ENCODE results near the gene RIPOR1.
"Not testable (repeated sequence)": the region's sequence is repeated elsewhere in the genome, so short reads cannot be mapped to it uniquely, and the experiment has no call there.

RIPOR1 gene

DNA sequence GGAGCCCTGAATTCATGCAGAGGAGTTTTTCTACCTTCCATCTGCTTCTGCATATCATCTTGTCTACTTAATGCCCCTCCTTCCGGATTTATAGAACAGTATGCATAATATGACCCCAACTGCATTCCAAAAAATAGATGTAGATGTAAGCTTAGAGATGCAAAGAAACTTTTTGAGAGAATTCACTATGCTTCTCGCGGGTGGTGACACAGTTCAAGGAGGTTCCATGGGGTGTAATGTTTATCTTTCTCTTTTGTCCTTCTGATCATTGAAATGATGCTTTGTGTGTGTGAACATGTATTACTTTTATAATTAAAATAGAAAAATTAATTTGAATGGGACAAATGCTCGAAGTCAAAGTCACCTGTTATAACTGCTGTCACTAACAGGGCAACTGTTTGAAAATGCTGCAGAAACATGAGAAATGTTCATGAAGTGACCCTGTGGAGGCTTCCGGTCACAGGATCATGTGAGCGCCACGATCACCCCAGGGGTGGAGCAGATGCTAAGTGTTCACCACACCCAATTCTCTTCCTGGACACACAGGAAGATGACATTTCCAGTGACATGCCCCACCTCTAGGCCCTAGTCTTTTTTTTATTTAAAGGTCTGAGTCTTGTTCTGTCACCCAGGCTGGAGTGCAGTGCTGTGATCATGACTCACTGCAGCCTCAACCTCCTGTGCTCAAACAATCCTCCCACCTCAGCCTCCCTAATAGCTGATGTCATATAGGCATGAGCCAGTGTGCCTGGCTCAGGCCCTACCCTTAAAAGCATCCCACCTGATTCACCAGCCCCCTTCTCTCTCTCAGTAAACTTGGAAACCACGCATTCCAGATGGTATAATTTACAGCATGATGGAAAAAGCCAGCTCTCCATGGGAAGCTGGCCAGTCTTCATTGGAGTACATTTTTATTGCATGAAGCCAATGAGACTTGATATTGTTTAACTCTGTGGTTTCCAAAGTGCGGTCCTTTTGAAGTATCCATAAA lies 24.3 kb upstream of the RIPOR1 start:
- Histone ChIP-seq H2BK15ac (ENCODE audit: low read depth, poor library complexity, severe bottlenecking) (no peak overlapping the region), H2AK5ac (ENCODE audit: low read length, severe bottlenecking) (no peak overlapping the region), H3K9me3 (ENCODE audit: control insufficient read depth, low read length) (no peaks in the 10 kb centered on the region), H3K4me1 (ENCODE audit: control insufficient read depth, insufficient read depth, low read depth, low read length) (peaks cover 4% of the 10 kb centered on the region), H3K79me1 (replicated peaks; ENCODE audit: low read length, poor library complexity, severe bottlenecking) (no peaks in the 10 kb centered on the region), H3K36me3 (ENCODE audit: control insufficient read depth in 1 of 2, insufficient read depth in 2 of 2, low read depth in 1 of 2, low read length in 2 of 2) (no peaks in the 10 kb centered on the region), H3K4me2 (ENCODE audit: low read length, poor library complexity, severe bottlenecking) (no peak overlapping the region), H3K4me3 (ENCODE audit: insufficient read depth in 1 of 2, low read depth in 1 of 2, low read length in 2 of 2) (no peak overlapping the region), H3K27ac (ENCODE audit: low read length, poor library complexity, severe bottlenecking) (no peak overlapping the region), H2AFZ (ENCODE audit: low read depth, low read length) (no peak overlapping the region), H3K9ac (ENCODE audit: low read length) (peak overlapping the region; percentile 3), H4K91ac (ENCODE audit: low read length) (no peak overlapping the region), H2BK12ac (ENCODE audit: low read length in 2 of 2) (no peak overlapping the region), H4K8ac (ENCODE audit: low read length) (peak overlapping the region; percentile 31), H2BK5ac (ENCODE audit: low read depth, low read length, poor library complexity, severe bottlenecking) (no peak overlapping the region), H3K27me3 (ENCODE audit: control insufficient read depth in 1 of 2, insufficient read depth in 1 of 2, low read length in 2 of 2) (no peaks in the 10 kb centered on the region), H2BK120ac (ENCODE audit: low read depth, low read length) (no peak overlapping the region), H3K23ac (ENCODE audit: low read length in 2 of 2) (no peak overlapping the region), H3K18ac (ENCODE audit: low read depth in 1 of 2, low read length in 2 of 2) (no peak overlapping the region), H3K4ac (ENCODE audit: low read depth in 1 of 2, low read length in 2 of 2) (no peak overlapping the region), H3K14ac (ENCODE audit: low read length in 2 of 2) (no peak overlapping the region)
- 87% methylated on average over 8 of the region's 9 CpGs for WGBS
- no peak for DNase-seq

DNA sequence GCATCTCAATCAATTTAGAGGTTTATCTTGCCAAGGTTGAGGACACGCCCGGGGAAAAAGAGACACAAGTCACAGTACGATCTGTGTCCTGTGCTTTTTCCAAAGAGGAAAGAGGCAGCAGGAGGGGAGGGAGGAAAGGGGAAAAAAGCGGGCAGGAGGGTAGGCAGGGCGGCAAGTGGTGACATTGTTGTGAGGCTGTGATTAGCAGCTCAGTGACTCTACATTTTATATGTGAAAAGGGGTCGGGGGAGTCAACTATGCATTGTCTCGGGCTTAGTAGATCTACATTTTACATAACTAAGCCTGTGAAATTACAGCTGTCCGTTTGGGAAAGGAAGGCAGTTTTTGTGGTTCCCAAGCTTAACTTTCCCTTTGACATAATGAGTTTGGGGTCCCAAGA lies 22.2 kb upstream of the RIPOR1 start:
- no peak for DNase-seq
- H2AFZ ChIP-seq (ENCODE audit: low read depth, low read length): no peak overlapping the region
- H3K27ac ChIP-seq (ENCODE audit: low read length, poor library complexity, severe bottlenecking): no peak overlapping the region
- no peak overlapping the region for H2BK5ac ChIP-seq (ENCODE audit: low read depth, low read length, poor library complexity, severe bottlenecking)
- peaks cover 4% of the 10 kb centered on the region for H3K4me1 ChIP-seq (ENCODE audit: control insufficient read depth, insufficient read depth, low read depth, low read length)
- H3K27me3 ChIP-seq (ENCODE audit: control insufficient read depth in 1 of 2, insufficient read depth in 1 of 2, low read length in 2 of 2): no peaks in the 10 kb centered on the region
- no peak overlapping the region for H3K18ac ChIP-seq (ENCODE audit: low read depth in 1 of 2, low read length in 2 of 2)
- no peaks in the 10 kb centered on the region for H3K9me3 ChIP-seq (ENCODE audit: control insufficient read depth, low read length)
- H2BK15ac ChIP-seq (ENCODE audit: low read depth, poor library complexity, severe bottlenecking): no peak overlapping the region
- no peak overlapping the region for H3K9ac ChIP-seq (ENCODE audit: low read length)
- H2AK5ac ChIP-seq (ENCODE audit: low read length, severe bottlenecking): no peak overlapping the region
- no peak overlapping the region for H3K14ac ChIP-seq (ENCODE audit: low read length in 2 of 2)
- H3K36me3 ChIP-seq (ENCODE audit: control insufficient read depth in 1 of 2, insufficient read depth in 2 of 2, low read depth in 1 of 2, low read length in 2 of 2): no peaks in the 10 kb centered on the region
- H4K8ac ChIP-seq (ENCODE audit: low read length): no peak overlapping the region
- H4K91ac ChIP-seq (ENCODE audit: low read length): no peak overlapping the region
- H3K79me1 ChIP-seq (replicated peaks; ENCODE audit: low read length, poor library complexity, severe bottlenecking): no peaks in the 10 kb centered on the region
- WGBS: 72% methylated on average over 5 of the region's 8 CpGs
- H2BK120ac ChIP-seq (ENCODE audit: low read depth, low read length): no peak overlapping the region
- H3K4me2 ChIP-seq (ENCODE audit: low read length, poor library complexity, severe bottlenecking): no peak overlapping the region
- H3K4me3 ChIP-seq (ENCODE audit: insufficient read depth in 1 of 2, low read depth in 1 of 2, low read length in 2 of 2): no peak overlapping the region
- H3K23ac ChIP-seq (ENCODE audit: low read length in 2 of 2): no peak overlapping the region
- no peak overlapping the region for H2BK12ac ChIP-seq (ENCODE audit: low read length in 2 of 2)
- no peak overlapping the region for H3K4ac ChIP-seq (ENCODE audit: low read depth in 1 of 2, low read length in 2 of 2)

DNA sequence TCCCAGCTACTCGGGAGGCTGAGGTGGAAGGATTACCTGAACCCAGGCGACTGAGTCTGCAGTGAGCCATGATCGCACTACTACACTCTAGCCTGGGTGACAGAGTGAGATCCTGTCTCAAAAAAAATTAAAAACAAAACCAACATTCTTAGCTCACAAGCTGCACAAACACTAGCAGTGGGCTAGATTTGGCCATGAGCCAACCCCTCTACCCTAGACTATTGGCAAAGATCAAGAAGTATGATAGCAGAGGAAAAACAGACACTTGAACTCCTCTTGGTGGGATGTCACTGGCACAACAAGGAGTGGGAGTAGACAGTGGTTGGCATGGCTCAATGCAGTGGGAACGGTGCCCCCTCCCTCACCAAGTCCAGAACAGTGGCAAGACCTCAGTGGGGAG lies 19.6 kb upstream of the RIPOR1 start:
- Histone ChIP-seq H3K9ac (ENCODE audit: low read length) (no peak overlapping the region), H3K36me3 (ENCODE audit: control insufficient read depth in 1 of 2, insufficient read depth in 2 of 2, low read depth in 1 of 2, low read length in 2 of 2) (no peaks in the 10 kb centered on the region), H3K27me3 (ENCODE audit: control insufficient read depth in 1 of 2, insufficient read depth in 1 of 2, low read length in 2 of 2) (no peaks in the 10 kb centered on the region), H2BK15ac (ENCODE audit: low read depth, poor library complexity, severe bottlenecking) (no peak overlapping the region), H2AK5ac (ENCODE audit: low read length, severe bottlenecking) (no peak overlapping the region), H4K8ac (ENCODE audit: low read length) (no peak overlapping the region), H3K4ac (ENCODE audit: low read depth in 1 of 2, low read length in 2 of 2) (no peak overlapping the region), H3K9me3 (ENCODE audit: control insufficient read depth, low read length) (no peaks in the 10 kb centered on the region), H3K23ac (ENCODE audit: low read length in 2 of 2) (no peak overlapping the region), H3K14ac (ENCODE audit: low read length in 2 of 2) (no peak overlapping the region), H3K4me1 (ENCODE audit: control insufficient read depth, insufficient read depth, low read depth, low read length) (peaks cover 2% of the 10 kb centered on the region), H3K27ac (ENCODE audit: low read length, poor library complexity, severe bottlenecking) (no peak overlapping the region), H2AFZ (ENCODE audit: low read depth, low read length) (no peak overlapping the region), H3K4me2 (ENCODE audit: low read length, poor library complexity, severe bottlenecking) (no peak overlapping the region), H2BK120ac (ENCODE audit: low read depth, low read length) (no peak overlapping the region), H2BK5ac (ENCODE audit: low read depth, low read length, poor library complexity, severe bottlenecking) (no peak overlapping the region), H2BK12ac (ENCODE audit: low read length in 2 of 2) (no peak overlapping the region), H3K4me3 (ENCODE audit: insufficient read depth in 1 of 2, low read depth in 1 of 2, low read length in 2 of 2) (no peak overlapping the region), H3K18ac (ENCODE audit: low read depth in 1 of 2, low read length in 2 of 2) (no peak overlapping the region), H3K79me1 (replicated peaks; ENCODE audit: low read length, poor library complexity, severe bottlenecking) (no peaks in the 10 kb centered on the region), H4K91ac (ENCODE audit: low read length) (no peak overlapping the region)
- no peak for DNase-seq
- WGBS: 81% methylated on average over 4 of the region's 4 CpGs

DNA sequence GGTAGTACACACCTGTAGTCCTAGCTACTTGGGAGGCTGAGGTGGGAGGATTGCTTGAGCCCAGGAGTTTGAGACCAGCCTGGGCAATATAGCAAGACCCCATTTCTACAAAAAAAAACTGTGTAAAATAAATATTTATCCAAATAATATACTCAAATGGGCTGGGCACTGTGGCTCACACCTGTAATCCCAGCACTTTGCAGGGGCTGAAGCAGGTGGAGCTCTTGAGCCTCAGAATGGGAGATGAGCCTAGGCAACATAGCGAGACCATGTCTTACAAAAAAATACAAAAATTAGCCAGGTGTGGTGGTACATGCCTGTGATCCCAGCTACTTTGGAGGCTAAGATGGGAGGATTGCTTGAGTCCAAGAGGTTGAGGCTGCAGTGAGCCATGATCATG lies 14.7 kb upstream of the RIPOR1 start:
- not testable (repeated sequence) for H3K23ac ChIP-seq (ENCODE audit: low read length in 2 of 2); DNase-seq; H3K4me2 ChIP-seq (ENCODE audit: low read length, poor library complexity, severe bottlenecking); H2BK120ac ChIP-seq (ENCODE audit: low read depth, low read length); H2BK5ac ChIP-seq (ENCODE audit: low read depth, low read length, poor library complexity, severe bottlenecking); H3K4ac ChIP-seq (ENCODE audit: low read depth in 1 of 2, low read length in 2 of 2); H2AFZ ChIP-seq (ENCODE audit: low read depth, low read length); H2BK15ac ChIP-seq (ENCODE audit: low read depth, poor library complexity, severe bottlenecking); H3K9me3 ChIP-seq (ENCODE audit: control insufficient read depth, low read length); H2BK12ac ChIP-seq (ENCODE audit: low read length in 2 of 2); H3K36me3 ChIP-seq (ENCODE audit: control insufficient read depth in 1 of 2, insufficient read depth in 2 of 2, low read depth in 1 of 2, low read length in 2 of 2); H3K79me1 ChIP-seq (replicated peaks; ENCODE audit: low read length, poor library complexity, severe bottlenecking); H4K8ac ChIP-seq (ENCODE audit: low read length); H3K4me3 ChIP-seq (ENCODE audit: insufficient read depth in 1 of 2, low read depth in 1 of 2, low read length in 2 of 2); H3K9ac ChIP-seq (ENCODE audit: low read length); H3K14ac ChIP-seq (ENCODE audit: low read length in 2 of 2); H3K27me3 ChIP-seq (ENCODE audit: control insufficient read depth in 1 of 2, insufficient read depth in 1 of 2, low read length in 2 of 2); H2AK5ac ChIP-seq (ENCODE audit: low read length, severe bottlenecking); H4K91ac ChIP-seq (ENCODE audit: low read length); H3K27ac ChIP-seq (ENCODE audit: low read length, poor library complexity, severe bottlenecking); H3K18ac ChIP-seq (ENCODE audit: low read depth in 1 of 2, low read length in 2 of 2)
- WGBS: 100% methylated on average over 1 of the region's 1 CpG
- H3K4me1 ChIP-seq (ENCODE audit: control insufficient read depth, insufficient read depth, low read depth, low read length): peaks cover 22% of the 10 kb centered on the region

All from mesenchymal stem cell (in vitro differentiated cells and primary cell).